HG03039 (cell line): ENCODE data around the gene AKNA.

Experiments
- ATAC-seq: cut with Tn5 transposase; IDR thresholded peaks from one replicate; pipeline ENCODE4 v1.9.1; 2021; ENCODE audit warnings: mild to moderate bottlenecking, moderate library complexity; ENCODE audit not compliant: unreplicated experiment

The AKNA gene

GRCh38 chr9:114387680-114388356, at the start of gene AKNA:
AKNA (minus strand) TSS chr9:114387982; CDS start chr9:114381333, 6,649 bp downstream.
- peak; percentile 23 for ATAC-seq

- no peak for ATAC-seq
Observed at GRCh38 chr9:114437401-114437893, 49.7 kb upstream of the AKNA start.

GRCh38 chr9:114434878-114435311, 47.1 kb upstream of the AKNA start:
- no peak for ATAC-seq

- no peak for ATAC-seq
Observed at GRCh38 chr9:114433720-114434255, 46.0 kb upstream of the AKNA start.

GRCh38 chr9:114433086-114433485, 45.3 kb upstream of the AKNA start:
- ATAC-seq = no peak

GRCh38 chr9:114432323-114433067, 44.7 kb upstream of the AKNA start:
- ATAC-seq = no peak

- no peak for ATAC-seq
Observed at GRCh38 chr9:114431770-114432169, 44.0 kb upstream of the AKNA start.

GRCh38 chr9:114431003-114431402, 43.2 kb upstream of the AKNA start:
- no peak for ATAC-seq

GRCh38 chr9:114430457-114430856, 42.7 kb upstream of the AKNA start:
- no peak for ATAC-seq

- ATAC-seq = no peak
Observed at GRCh38 chr9:114429488-114429887, 41.7 kb upstream of the AKNA start.

GRCh38 chr9:114428466-114428865, 40.7 kb upstream of the AKNA start:
- ATAC-seq = no peak

- ATAC-seq = no peak
Observed at GRCh38 chr9:114427644-114428043, 39.9 kb upstream of the AKNA start.

- no peak for ATAC-seq
Observed at GRCh38 chr9:114426046-114426948, 38.5 kb upstream of the AKNA start.

- ATAC-seq = no peak
Observed at GRCh38 chr9:114425126-114425525, 37.3 kb upstream of the AKNA start.

- ATAC-seq = no peak
Observed at GRCh38 chr9:114424126-114424525, 36.3 kb upstream of the AKNA start.

- no peak for ATAC-seq
Observed at GRCh38 chr9:114423181-114423580, 35.4 kb upstream of the AKNA start.

- ATAC-seq = no peak
Observed at GRCh38 chr9:114421147-114421546, 33.4 kb upstream of the AKNA start.

GRCh38 chr9:114419796-114420195, 32.0 kb upstream of the AKNA start:
- ATAC-seq = no peak

GRCh38 chr9:114418053-114418452, 30.3 kb upstream of the AKNA start:
- ATAC-seq = no peak

- no peak for ATAC-seq
Observed at GRCh38 chr9:114417511-114417910, 29.7 kb upstream of the AKNA start.

GRCh38 chr9:114416906-114417305, 29.1 kb upstream of the AKNA start:
- ATAC-seq = no peak
